GM12872 (cell line): ENCODE data around the gene COPE.

Experiments used
- TF ChIP-seq, protein P1 (sequence below): IDR thresholded peaks from 3 replicates; pipeline ENCODE4 v1.5.1; 2011; ENCODE audit warnings: low read depth, mild to moderate bottlenecking, low read length, moderate library complexity; ENCODE audit not compliant: insufficient read depth

Gene COPE

DNA sequence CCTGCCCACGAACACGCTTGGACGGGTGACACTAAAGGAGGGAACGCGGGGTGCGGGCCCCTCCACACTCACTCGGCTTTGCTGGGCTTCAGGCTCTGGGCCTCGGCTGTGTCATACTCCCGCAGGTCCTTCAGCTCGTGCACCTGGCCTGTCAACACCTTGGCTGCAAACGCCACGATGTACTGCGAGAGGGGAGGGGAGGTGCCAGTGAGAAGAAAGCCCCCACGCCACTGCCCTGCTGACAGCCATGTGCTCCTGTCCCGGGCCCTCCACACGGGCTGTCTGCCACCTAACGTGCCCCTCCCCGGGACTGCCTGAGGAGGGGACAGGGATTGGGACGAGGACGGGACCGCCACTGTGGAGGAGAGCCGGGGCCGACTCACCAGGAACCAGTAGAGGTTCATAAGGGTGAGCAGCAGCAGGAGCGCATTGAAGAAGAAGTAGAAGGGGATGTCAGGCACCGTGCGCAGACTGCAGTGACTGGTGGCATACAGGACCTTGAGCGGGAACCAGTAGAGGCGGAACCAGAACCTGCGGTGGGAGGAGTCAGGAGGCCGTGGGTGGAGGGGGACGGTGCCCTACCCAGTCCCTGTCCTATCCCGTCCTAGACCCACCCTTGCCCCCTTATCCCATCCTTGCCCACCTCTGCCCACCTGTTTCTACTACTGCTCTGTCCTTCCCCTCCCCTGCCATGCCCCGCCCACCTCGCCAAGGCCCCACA lies 40.2 kb downstream of the COPE start:
- TF ChIP-seq, protein P1, sequence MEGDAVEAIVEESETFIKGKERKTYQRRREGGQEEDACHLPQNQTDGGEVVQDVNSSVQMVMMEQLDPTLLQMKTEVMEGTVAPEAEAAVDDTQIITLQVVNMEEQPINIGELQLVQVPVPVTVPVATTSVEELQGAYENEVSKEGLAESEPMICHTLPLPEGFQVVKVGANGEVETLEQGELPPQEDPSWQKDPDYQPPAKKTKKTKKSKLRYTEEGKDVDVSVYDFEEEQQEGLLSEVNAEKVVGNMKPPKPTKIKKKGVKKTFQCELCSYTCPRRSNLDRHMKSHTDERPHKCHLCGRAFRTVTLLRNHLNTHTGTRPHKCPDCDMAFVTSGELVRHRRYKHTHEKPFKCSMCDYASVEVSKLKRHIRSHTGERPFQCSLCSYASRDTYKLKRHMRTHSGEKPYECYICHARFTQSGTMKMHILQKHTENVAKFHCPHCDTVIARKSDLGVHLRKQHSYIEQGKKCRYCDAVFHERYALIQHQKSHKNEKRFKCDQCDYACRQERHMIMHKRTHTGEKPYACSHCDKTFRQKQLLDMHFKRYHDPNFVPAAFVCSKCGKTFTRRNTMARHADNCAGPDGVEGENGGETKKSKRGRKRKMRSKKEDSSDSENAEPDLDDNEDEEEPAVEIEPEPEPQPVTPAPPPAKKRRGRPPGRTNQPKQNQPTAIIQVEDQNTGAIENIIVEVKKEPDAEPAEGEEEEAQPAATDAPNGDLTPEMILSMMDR: no peak

DNA sequence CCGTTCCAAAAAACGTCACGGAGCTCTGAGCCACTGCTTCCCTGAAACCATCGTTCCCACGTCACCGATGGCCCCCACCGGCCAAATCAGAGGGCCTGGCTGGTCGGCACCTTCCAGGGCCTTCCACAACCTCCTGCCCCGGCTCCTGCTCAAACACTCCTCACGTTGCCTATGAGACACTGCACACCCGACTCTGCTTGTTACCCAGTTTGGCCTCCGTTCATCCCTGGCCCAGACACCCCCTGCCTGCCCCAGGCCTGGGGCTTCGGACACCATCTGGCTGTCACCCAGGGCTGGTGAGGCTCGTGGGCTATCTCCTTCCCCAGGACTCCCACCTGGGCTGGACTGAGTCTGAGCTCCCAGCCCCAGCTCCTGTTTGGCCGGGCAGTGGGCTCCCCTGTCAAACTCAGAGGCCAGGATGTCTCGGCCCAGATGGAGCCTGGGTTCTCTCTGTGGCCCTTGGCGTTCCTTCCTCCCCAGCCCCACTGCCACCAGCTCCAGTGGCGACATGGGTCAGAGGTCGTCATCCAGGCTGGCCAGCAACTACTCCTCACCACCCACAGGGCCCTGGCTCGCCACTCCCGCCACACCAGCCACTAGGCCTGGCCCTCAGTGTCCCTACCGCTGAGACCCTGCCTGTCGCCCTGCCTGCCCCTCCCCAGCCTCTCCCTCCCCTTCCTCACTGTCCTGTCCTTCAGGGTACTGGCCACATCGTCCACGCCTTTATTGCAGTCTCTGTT lies 41.0 kb downstream of the COPE start:
- TF ChIP-seq, protein P1: no peak

DNA sequence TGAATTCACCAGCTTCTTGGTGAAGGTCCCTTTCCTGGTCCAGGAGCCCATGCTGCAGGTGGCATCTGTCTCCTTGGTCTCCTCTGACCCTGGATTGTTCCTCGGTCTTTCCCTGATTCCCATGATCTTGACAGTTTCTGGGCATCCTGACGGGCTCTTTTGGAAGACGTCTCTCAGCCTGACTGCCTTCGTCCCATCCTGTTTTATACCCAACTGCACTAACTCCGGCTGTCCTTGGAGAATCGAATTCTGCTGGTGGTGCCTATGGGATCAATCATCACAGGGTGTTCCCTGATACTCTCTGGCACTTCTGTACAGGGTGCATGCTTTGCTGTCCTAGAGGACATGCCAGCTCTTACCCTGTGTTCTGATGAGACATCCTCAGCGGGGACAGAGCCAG lies 42.3 kb downstream of the COPE start:
- TF ChIP-seq, protein P1: no peak

DNA sequence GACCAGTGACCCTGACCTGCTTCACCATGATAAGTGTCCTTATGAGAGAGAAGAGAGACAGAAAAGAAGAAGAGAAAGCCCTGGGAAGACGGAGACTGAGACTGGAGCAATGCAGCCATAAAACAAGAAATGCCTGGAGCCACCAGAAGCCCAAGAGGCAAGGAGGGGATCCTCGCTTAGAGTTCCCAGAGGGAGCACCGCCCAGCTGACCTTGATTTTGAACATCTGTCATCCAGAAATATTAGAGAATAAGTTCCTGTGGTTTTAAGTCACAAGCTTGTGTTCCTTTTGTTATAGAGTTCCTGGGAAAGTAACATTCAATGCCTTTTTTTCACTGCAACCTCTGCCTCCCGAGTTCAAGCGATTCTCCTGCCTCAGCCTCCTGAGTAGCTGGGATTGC lies 43.5 kb downstream of the COPE start:
- TF ChIP-seq, protein P1: no peak

DNA sequence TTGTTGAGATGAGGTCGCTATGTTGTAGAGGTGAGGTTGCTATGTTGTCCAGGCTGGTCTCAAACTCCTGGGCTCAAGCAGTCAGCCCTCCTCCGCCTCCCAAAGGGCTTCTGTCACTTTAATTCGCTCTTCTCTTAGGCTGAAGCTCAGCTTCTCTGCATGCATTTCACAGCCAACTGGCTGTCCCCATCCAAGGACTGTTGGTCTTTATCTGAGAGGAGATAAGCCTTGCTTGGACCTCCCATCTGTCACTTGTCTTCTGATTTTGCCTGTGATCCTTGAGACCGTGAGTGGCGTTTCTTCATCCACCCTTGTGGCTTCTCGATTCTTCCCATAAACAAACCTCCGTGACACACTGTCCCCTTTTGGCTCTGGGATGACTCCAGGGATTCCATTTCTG lies 47.6 kb downstream of the COPE start:
- TF ChIP-seq, protein P1: no peak

DNA sequence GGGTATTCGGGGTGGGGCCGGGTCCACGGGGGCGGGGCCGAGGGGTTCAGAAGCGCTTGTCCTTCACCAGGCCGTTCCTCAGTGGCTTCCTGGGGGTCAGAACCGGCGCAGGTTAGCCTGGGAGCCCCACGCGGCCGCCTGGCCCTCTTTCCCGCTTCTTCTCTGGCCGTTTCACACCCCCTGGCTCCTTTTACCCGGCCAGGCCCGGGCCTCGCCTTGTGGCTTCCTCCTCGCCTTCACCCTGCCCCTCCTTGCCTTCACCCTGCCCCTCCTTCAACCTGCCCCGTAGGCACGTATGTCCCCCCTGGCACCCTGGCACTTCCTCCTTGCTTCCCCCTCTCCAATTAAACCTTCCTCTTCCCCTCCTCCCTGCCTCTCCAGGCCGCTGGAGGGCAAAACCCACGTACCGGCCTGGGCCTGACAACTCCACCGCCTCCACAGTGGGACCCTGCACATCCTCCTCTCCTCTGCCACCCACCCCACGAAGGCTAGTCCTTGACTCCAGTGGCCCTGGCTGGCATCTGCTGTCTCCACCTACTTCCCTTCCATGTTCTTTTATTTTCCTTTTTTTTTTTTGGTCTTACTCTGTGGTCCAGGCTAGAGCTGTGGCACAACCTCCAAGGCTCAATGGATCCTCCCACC lies 48.5 kb downstream of the COPE start:
- TF ChIP-seq, protein P1: no peak

DNA sequence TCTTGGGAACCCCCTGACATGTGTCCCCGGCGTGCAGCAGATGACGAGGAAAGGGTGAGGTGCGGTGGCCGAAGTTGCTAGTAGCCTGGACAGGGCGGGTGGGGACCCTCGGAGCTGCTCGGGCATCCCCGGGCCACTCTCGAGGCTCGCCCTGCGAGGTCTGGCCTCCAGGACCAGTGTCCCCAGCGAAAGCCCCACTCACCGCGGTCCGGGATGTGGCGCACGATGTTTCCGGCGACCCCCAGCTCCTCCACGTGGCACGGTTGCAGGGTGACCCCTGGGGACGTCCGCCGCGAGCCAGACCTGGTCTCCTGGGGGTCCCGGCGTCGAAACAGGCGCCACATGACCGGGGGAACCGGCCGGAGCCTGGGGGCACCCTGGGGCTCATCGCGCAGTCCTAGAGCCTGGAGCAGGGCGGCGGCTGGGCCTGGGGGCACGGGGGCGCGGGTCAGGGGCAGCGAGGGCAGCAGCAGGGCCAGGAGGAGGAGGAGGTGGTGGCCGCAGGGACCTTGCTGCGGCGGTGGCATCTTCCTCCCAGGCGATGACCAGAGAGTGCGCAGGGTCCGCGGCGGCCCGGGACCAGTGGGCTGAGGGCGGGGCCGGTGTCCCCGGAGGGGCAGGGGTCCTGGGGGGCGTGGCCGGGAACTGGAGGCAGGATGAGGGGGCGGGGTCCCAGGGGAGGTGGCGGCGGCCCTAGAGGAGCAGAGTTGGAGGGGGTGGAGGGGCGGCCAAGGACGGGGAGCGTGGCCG lies 49.2 kb downstream of the COPE start:
- TF ChIP-seq, protein P1: no peak
